ENCODE measurements around the gene SYT3.
"Not testable (repeated sequence)": the region's sequence is repeated elsewhere in the genome, so short reads cannot be mapped to it uniquely, and the experiment has no call there.

SYT3 gene

DNA sequence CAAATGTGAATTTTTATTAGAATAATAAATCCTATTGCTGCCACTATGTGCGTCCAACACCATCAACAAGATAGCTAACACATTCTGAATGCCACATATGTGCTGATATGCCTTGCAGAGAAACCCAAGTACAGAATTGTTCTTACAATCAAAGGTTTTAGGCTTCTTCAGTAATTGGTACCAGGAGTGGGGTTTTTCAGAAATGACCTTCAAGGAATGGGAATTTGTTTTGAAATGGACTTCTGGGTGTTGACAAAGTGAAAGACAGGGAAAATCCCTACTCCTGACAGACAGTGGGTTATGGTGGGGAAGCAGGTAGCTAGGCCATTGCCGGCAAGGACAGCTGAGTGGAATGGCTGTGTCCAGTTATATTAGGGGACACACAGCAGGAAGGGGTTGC is 5.7 kb downstream of the SYT3 start:
- no peak for DNase-seq

DNA sequence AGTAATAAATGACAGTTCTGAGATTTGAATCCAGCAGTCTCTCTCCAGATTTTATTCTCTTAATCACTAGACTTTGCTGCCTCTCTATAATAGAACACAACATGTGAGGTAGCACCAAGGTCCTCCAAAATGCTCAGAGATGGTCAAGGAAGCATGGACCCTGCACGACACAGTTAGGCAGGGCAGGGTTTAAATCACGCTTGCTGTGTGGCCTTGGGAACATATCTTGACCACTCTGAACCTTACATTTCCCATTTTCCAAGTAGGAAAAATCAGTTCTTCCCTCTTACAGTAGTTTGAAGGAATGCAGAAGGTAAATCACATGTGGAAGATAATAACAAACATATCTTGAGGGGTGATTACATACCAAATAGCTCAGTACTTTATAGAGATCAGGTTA is 6.3 kb downstream of the SYT3 start:
- DNase-seq, result no peak

DNA sequence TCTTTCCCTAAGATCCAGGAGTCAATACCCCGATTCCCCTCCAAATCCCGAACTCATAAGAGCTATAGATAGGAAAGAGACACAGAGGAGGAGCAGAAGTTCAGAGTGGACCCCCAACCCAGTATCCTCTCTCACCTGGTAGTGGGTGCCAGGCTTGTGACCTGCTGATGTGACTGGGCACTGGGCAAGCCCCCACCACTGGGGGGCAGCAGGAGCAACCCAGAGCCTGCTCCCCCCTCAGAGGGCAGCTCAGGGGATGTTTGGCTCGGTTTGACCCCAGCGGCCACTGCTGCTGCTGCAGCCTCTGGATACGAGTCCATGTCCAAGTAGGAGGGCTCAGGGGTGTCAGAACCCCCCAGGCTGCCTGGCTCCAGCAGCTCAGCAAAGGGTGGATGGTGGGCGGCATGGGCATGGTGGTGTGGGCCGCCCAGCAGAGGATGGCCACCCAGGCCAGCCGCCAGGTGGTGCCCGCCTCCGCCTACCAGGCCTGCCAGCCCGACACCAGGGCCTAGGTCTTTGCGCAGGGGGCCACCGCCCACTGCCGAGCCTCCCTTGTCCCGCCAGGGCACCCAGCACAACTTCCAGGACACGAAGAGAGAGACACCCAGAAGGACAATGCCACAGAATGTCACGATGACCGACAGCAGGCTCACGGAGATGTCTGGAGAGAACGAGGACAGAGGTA is 7.4 kb downstream of the SYT3 start:
- DNase-seq, result no peak

DNA sequence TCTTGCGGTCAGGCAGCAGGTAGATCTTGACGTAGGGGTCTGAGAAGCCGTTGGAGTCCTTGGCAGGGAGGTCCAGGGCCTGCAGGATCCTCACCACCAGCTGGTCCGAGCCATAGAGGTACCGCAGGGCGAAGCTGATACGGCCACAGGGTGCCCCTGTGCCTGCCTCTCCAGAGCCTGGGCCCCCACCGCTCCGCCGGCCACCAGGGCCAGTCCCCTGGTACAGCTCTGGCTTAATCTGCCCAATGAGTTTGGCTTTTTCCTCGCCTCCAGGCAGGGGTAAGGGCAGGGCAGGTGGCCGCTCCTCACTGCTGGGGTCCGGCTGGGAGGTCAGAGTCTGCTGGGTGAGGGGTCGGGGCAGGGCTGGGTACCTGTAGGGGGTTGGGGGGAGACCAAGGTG is 9.9 kb downstream of the SYT3 start:
- no peak for DNase-seq

DNA sequence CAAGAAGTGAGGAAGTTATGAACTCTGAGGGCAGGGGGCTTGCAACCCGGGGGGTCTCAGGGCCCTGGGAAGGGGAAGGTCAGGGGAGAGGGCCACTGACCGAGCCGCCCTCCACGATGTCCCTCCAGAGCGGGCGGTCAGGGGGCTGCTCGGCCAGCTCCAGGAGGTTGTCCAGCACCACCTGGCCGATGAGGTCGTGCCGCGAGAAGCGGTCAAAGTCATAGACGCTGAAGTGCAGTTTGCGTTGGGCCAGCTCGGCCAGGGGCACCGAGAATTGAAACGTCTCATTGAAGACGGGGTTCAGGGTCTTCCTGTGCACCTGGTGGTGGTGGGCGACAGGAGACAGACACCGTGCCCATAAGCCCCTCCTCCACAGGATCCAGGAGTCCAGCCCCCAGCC is 10.5 kb downstream of the SYT3 start:
- DNase-seq, result no peak

DNA sequence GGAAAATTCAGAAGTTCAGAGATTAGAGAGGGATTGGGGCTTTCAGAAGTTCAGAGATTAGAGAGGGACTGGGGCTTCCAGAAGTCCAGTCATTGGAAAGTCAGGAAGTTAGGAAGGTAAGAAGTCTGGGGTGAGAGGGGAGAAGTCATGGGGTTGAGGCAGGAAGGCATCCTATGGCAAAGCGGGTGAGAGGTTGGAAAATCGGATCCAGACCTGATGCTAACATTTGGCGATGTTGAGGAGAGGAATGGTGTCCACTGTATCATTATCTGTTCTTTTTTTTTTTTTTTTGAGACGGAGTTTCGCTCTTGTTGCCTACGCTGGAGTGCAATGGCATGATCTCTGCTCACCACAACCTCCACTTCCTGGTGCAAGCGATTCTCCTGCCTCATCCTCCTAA is 11.1 kb downstream of the SYT3 start:
- no peak for DNase-seq

DNA sequence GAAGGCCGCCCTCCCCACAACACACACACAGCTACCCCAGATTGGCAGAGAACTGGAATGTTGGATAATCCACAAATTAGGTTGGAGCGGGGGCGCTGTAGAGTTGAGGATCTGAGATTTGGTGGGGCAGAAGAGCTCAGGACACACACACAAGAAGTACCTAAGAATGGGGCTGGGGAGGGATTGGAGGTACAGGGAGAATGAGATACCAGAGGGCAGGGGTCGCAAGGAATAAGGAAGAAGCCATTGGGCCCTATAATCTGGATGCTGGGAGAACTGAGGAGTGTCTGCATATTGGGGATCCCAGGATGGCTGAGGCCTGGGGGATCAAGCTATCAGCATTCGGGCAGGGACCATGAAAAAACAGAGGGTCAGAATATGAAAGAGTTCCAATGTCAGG is 11.5 kb downstream of the SYT3 start:
- no peak for DNase-seq

DNA sequence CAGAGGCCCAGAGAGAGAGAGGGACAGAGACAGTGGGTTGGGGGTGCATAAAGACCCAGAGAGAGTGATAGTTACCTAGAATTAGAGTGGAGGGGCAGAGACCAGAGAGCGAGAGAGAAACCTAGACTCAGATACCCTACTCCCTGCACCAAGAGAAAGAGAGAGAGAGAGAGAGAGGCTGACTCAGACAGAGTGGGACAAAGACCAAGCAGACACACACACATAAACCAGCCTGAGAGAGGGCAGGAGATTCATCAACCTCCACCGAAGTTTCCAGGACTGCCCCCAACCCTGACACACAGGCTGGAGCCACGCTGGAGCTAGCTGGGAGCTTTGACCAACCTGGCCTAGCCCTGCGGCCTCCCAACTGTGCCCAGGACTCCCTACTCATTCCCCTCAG is 12.9 kb downstream of the SYT3 start:
- no peak for DNase-seq

DNA sequence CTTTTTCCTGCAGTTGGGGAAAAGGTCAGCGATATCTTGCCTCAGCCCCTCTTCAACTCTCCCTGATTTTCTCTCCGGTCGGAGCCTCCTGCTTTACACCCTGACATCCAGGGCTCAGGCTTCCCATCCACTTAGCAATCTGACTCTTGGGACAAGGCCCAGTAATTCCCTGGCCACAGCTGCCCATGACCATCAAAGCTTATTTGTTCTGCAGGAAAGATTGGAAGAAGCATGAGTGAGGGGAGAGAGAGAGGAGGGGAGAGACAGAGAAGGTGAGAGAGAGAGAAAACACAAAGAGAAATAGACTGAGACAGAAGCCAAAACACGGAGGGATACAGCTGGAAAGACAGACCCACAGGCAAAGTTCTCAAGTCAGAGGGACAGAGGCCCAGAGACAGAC is 13.7 kb downstream of the SYT3 start:
- DNase-seq, result no peak

DNA sequence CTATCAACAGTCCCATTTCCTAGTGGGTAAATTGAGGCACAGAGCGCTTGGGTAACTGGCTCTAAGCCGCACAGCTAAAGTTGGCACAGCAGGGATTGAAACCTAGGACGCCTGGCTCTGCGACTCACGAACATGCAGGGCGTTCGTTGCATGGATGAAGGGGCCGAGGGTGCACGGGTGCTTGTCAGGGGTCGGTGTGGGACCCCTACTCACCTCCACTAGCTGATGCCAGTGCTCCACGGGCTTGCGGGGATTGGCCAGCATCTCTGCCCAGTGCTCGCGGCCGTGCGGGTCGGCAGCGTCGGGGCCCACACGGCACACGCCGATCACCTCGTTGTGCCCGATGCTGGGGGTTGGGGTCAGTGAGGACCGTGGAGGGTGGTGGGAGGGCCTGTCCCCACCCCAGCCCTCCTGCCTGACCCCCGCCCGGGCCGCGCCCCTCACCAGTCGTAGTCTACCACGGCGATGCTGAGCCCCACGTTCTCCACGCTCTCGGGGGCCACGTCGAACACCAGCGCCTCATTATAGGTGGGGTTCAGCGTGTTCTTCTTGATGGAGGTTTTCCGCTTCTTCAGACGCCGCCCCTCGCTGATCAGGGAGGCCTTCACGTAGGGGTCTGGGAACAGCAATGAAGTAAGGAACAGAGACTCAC is 14.6 kb downstream of the SYT3 start:
- DNase-seq, result no peak

DNA sequence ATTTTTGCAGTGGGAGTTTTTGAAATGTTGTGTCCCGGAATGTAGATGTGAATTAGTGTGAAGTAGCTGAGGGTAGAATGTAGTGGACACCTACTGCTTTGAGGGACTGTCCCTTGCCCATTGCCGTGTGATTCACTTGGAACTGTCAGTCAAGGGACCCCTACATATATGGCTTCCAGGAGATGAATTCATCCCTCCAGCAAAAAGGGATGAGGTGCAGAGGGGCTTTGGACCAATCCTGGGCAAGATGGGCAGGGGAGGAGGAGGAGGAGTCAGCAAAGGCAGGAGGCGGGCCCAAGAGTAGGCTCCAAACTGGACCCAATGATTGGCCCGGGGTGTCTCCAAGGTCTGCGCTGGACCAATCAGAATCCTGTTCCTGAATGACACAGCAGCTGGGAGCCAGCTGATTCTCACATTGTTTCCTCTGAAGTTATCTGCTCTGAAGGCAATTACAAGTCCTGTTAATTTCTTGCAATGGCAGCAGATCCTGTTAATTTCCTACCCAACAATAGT is 19.2 kb downstream of the SYT3 start:
- DNase-seq, result not testable (repeated sequence)

DNA sequence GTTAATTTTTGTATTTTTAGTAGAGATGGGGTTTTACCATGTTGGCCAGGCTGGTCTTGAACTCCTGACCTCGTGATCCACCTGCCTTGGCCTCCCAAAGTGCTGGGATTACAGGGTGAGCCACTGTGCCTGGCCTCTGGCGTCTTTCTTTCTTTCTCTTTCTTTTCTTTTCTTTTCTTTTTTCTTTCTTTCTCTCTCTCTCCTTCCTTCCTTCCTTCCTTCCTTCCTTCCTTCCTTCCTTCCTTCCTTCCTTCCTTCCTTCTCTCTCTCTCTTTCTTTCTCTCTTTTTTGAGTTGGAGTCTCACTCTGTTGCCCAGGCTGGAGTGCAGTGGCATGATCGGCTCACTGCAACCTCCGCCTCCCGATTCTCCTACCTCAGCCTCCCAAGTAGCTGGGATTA is 20.5 kb downstream of the SYT3 start:
- not testable (repeated sequence) for DNase-seq

DNA sequence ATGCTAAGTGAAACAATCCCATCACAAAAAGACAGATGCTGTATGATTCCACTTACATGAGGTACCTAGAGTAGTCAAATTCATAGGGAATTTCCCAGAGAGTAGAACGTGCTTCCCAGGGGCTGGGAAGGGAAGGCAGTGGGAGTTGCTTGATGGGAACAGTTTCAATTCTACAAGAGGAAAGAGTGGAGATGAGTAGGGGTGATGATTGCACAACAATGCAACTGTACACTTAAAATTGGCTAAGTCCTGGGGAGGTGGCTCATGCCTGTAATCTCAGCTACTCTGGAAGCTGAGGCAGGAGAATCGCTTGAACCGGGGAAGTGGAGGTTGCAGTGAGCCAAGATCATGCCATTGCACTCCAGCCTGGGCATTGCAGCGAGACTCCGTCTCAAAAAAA is 21.3 kb downstream of the SYT3 start:
- not testable (repeated sequence) for DNase-seq

DNA sequence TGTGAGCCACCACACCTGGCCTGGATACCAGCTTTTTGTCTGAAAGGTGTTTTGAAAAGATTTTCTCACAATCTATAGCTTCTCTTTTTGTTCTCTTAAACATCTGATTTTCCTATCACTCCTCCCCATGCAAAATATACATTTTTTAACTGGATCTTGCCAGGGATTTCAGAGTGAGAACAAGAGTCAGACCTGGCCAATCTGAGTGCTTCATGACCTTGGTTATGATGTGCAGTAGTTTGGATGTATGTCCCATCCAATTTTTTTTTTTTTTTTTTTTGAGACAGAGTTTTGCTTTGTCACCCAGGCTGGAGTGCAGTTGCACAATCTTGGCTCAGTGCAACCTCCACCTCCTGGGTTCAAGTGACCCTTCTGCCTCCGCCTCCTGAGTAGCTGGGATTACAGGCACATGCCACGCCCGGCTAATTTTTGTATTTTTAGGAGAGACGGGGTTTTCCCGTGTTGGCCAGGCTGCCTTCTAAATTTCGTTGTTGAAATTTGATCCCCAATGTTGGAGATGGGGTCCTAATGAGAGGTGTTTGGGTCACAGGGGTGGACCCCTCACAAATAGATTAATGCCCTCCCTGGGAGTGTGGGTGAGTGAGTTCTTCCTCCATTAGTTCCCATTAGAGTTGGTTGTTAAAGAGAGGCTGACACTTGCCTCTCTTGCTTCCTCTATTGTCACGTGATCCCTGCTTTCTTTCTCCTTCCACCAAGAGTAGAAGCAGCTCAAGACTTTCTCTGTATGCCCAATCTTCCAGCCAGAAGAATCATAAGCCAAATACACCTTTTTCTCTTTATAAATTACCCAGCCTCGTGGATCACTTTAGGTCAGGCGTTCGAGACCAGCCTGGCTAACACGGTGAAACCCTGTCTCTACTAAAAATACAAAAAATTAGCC is 26.9 kb downstream of the SYT3 start:
- not testable (repeated sequence) for DNase-seq

DNA sequence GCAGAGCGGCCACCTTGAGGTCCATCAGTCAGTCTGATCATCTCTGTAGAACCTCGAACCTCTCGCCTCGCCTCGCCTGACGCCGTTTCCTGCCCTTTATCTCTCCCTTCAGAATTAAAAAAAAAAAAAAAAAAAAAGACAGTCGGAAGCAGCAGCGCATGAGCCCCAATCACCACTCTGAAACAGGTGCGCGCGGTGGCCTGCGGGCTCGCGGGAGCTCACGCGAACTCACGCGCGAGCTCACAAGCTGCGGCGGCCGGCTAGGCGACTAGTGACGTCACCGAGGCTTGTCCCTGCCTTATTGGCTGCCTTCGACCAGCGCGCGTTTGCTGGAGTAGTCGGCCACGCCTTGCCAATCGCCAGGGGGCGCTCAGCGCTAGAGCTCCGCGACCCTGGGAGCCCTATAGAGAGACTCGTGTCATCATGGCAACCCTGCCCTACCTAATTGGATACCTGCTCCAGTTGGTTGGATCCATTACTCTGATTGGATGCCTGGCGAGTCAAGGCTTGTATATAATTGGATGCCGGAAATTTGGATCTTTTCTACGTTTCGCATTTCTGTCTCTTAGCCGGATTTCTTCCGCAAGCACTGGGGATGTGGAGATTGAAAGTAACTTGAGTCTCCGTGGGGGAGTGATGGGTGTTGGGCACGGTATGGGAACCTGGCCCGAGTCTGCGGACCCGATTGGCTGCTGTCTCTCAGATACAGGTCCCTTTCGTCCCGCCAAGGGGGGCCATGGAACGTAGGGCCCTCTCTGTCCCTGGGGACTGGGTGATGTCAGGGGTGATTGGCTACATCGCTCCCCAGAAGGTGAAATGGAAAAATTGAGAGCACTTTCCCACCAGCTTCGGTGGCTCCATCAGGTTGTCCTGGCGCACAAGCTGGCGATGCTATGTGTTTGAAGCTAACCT is 31.6 kb downstream of the SYT3 start:
- DNase-seq, result no peak

DNA sequence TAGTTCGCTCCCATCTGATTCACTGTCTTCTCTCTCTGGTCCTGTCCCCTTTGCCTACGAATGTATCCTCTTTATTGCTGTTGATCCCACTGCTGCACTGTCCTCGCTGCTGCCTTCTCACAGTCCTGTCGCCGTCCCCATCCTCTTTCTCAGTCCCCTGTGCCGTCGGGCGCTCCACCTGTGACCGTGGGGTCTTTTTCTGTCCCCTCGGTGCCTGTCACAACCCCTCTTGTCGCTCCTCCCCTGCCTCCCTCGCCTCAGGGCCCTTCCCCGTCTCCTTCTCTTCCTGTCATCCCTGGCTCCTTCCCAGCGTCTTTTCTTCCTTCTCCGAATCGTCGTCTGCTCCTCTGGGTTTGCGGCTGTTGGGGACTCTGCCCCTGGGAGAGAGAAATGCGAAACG is 32.3 kb downstream of the SYT3 start:
- no peak for DNase-seq

DNA sequence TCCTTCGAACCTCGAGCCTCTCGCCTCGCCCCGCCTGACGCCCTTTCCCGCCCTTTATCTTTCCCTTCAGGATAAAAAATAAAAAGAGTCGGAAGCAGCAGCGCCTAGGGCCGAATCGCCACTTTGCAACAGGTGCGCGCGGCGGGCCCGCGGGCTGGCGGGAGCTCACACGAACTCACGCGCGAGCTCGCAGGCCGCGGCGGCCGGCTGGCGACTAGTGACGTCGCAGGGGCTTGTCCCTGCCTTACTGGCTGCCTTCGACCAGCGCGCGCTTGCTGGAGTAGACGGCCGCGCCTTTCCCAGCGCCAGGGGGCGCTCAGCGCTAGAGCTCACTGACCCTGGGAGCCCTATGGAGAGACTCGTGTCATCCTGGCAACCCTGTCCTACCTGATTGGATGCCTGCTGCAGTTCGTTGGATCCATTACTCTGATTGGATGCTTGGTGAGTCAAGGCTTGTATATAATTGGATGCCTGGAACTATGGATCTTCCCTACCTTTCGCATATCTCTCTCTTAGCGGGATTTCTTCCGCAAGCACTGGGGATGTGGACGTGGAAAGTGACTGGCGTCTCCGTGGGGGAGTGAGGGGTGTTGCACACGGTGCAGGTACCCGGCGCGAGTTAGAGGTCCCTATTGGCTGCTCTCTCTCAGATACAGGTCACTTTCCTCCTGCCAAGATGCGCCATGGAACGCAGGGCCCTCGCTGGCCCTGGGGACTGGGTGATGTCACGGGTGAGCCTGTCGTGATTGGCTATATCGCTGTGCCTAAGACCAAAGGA is 33.4 kb downstream of the SYT3 start:
- not testable (repeated sequence) for DNase-seq

DNA sequence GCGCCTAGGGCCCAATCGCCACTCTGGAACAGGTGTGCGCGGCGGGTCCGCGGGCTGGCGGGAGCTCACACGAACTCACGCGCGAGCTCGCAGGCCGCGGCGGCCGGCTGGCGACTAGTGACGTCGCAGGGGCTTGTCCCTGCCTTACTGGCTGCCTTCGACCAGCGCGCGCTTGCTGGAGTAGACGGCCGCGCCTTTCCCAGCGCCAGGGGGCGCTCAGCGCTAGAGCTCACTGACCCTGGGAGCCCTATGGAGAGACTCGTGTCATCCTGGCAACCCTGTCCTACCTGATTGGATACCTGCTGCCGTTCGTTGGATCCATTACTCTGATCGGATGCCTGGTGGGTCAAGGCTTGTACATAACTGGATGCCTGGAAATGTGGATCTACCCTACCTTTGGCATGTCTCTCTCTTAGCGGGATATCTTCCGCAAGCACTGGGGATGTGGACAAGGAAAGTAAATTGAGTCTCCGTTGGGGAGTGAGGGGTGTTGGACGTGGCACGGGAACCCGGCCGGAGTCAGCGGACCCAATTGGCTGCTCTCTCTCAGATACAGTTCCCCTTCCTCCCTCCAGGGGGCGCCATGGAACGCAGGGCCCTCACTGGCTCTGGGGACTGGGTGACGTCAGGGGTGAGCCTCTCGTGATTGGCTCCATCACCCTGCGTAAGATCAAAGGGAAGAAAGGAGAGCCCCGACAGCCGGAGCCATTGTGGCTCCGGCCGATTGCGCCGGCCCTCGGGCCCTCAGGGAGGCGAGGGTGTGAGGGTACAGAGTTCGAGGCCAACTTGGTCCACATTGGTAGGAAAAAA is 35.2 kb downstream of the SYT3 start:
- not testable (repeated sequence) for DNase-seq

DNA sequence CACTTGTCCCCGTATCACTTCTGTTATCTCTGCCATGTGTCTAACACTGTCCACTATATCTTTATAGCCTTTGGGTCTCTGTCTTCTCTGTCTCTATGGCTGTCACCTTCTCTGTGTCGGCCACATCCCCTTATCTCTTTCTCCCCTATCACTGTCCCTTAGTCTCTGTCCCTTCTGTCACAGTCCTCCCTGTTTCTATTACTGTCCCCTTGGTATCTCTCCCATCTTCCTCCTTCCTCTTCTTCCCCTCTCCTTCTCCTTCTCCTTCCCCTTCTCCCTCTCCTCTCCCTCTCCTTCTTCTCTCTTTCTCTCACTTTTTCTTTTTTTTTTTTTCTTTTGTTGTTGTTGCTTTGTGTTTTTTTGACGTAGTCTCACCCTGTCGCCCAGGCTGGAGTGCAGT is 36.7 kb downstream of the SYT3 start:
- no peak for DNase-seq

DNA sequence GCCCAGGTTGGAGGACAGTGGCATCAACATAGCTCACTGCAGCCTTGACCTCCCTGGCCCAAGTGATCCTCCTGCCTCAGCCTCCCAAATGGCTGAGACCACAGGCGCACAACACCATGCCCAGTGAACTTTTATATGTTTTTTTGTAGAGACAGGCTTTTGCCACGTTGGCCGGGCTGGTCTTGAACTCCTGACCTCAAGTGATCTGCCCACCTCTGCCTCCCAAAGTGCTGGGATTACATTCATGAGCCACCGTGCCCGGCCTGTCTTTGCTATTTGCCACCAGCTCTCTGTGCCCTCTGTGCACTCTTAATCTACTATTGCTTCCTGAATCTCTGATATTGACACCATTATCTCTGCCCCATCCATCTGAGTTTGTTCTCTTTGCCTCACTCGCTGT is 37.2 kb downstream of the SYT3 start:
- no peak for DNase-seq

DNA sequence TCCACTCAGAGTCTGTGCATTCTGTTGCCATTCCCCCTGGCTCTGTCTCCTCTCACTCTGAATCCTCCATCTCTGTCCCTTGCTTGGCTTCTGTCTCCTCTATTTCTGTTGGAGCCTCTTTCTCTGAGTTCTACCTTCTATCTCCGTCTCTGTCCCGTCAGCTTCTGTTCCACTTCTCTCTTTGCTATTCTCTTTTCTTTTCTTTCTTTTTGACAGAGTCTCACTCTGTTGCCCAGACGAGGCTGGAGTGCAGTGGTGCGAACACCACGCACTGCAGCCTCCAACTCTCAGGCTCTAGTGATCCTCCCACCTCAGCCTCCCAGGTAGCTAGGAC is 37.6 kb downstream of the SYT3 start:
- DNase-seq, result no peak
